Activated T-helper 2 cell treated with anti-CD3 and anti-CD28 coated beads, Interferon-gamma antibody, Interleukin-2, Interleukin-4, amounts not matched to agents 10 μg/mL and 5 μg/mL and 100 μg/mL, durations not matched to agents 14 hours and 24 hours and 36 hours (primary cell): ENCODE measurements around the gene DCTN5. TPM values are rescaled to one million over a fixed set of nuclear protein-coding genes. Genes with fewer than 3 reads are reported as not detected.

Experiments used
- DNase-seq: peaks from one replicate; pipeline ENCODE4 v3.0.0; 2021; ENCODE audit warnings: low spot score
- H3K27ac Mint-ChIP-seq: one replicate; pipeline ENCODE4 v1.8.0; 2021; ENCODE audit warnings: mixed read lengths
- H3K27me3 Mint-ChIP-seq: one replicate; pipeline ENCODE4 v1.8.0; 2021; ENCODE audit warnings: low read depth, mixed read lengths
- H3K36me3 Mint-ChIP-seq: one replicate; pipeline ENCODE4 v1.8.0; 2021; ENCODE audit warnings: low read depth, mixed read lengths
- H3K4me1 Mint-ChIP-seq: one replicate; pipeline ENCODE4 v1.8.0; 2021; ENCODE audit warnings: low read depth, mixed read lengths
- H3K4me3 Mint-ChIP-seq: one replicate; pipeline ENCODE4 v1.8.0; 2021; ENCODE audit warnings: low read depth, mild to moderate bottlenecking, moderate library complexity, mixed read lengths
- H3K9me3 Mint-ChIP-seq: one replicate; pipeline ENCODE4 v1.8.0; 2021; ENCODE audit warnings: mixed read lengths
- intact Hi-C: fragments of 100-400 bp; cut with micrococcal nuclease; formaldehyde crosslinking; loops from one replicate; pipeline ENCODE4 v1.15.1; 2023
- total RNA-seq: library from RNA; stranded (reverse); gene quantifications from 2 replicates; pipeline ENCODE4 v1.2.3, GENCODE V29; 2022

Gene DCTN5
- total RNA-seq, 1 donor from 2014 or later = 88.4 TPM

DNA sequence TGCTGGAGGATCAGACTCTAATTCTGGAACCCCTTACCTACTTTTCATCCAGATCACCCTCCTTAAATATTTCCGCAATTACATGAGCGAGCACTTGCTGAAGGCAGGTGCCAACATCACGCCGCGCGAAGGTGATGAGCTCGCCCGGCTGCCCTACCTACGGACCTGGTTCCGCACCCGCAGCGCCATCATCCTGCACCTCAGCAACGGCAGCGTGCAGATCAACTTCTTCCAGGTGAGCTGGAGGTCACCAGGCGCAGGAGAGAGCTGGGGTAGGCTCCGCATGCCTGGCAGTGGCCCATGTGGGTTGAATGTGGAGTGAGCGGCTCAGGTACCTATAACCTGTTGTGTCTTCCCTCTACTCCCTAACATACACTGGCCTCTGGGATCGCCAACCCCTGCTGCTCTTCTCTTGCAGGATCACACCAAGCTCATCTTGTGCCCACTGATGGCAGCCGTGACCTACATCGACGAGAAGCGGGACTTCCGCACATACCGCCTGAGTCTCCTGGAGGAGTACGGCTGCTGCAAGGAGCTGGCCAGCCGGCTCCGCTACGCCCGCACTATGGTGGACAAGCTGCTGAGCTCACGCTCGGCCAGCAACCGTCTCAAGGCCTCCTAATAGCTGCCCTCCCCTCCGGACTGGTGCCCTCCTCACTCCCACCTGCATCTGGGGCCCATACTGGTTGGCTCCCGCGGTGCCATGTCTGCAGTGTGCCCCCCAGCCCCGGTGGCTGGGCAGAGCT is 48.3 kb downstream of the DCTN5 start:
- Mint-ChIP-seq H3K4me1 (peaks cover 4% of the 10 kb centered on the region), H3K27ac (no peak overlapping the region), H3K27me3 (no peaks in the 10 kb centered on the region), H3K9me3 (no peaks in the 10 kb centered on the region), H3K36me3 (peaks cover 66% of the 10 kb centered on the region), H3K4me3 (no peak overlapping the region)
- no peak for DNase-seq
- intact Hi-C loops = no loop called here

DNA sequence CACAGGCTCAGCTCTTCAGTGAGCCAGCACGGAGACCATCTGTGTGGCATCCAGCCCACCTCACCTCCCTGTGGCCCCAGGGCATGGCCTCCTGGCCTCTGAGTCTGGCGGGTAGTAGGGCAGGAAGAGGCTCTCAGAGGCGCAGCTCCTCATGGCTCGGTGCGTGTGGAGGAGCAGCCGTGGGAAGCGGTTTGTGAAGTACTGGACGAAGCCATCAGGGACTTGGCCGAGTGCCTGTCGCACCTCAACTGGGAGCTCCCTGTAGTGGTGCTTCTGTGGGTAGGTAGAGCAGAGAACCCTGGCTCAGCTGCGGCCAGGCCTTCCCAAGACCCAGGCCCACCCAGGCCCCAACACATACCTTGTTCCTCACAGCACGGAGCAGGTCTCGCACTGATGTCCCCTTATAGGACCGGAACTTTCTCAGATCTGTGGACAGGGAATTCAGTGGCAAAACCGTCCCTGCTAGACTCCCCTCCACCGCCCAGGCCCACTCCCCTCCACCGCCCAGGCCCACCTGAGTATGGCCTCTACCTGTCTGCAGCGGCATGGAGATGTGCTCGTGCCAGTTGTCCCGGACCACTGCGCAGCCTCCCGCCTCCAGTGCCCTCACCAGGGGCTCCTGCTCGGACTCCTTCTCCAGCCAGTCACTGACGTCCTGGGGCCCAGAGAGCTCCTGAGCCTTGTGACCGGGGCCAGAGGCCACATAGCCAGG is 49.7 kb downstream of the DCTN5 start:
- intact Hi-C loops = no loop called here

DNA sequence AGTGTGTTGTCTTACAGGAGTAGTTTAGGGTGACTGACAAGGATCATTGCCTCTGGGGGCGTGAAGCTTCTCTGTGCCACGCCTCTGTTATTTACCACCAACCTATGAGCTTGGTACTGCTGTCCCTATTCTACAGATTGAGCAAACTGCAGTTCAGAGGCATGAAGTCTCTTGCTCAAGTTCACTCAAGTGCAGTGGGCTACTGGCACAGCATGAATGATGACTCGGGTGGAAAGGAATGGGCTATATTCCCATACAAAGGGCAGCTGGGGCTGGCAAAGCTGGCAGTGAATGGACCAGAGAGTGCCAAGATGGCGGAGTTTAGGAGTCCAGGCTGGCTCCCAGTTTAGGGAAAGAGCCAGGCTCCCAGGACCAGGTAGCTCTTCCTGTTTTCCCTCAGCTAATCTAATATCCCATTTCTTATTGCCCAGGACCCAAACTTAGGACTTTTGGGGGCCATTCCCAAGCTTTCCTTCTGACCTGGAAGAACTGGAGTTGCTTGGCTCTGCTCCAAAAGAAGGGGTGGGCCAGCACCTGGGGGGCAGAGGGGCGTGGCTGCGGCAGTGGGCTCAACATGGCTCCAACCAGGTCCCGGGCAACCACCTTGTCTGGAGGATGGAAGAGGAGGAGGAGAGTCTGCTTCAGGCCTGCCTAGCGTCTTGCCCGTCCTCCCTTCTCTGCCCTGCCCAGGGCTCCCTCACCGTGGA is 50.4 kb downstream of the DCTN5 start:
- Mint-ChIP-seq H3K4me1 (peaks cover 2% of the 10 kb centered on the region), H3K27ac (no peak overlapping the region), H3K36me3 (peaks cover 52% of the 10 kb centered on the region), H3K27me3 (no peaks in the 10 kb centered on the region), H3K4me3 (no peak overlapping the region), H3K9me3 (no peaks in the 10 kb centered on the region)
- no peak for DNase-seq
- intact Hi-C loops = no loop called here

More for the DNA sequence above, 49.7 kb downstream of the DCTN5 start:
- DNase-seq = no peak
- no peaks in the 10 kb centered on the region for H3K9me3 Mint-ChIP-seq
- H3K36me3 Mint-ChIP-seq = peaks cover 55% of the 10 kb centered on the region
- no peaks in the 10 kb centered on the region for H3K27me3 Mint-ChIP-seq
- H3K4me1 Mint-ChIP-seq = peaks cover 2% of the 10 kb centered on the region
- no peak overlapping the region for H3K4me3 Mint-ChIP-seq
- no peak overlapping the region for H3K27ac Mint-ChIP-seq

DNA sequence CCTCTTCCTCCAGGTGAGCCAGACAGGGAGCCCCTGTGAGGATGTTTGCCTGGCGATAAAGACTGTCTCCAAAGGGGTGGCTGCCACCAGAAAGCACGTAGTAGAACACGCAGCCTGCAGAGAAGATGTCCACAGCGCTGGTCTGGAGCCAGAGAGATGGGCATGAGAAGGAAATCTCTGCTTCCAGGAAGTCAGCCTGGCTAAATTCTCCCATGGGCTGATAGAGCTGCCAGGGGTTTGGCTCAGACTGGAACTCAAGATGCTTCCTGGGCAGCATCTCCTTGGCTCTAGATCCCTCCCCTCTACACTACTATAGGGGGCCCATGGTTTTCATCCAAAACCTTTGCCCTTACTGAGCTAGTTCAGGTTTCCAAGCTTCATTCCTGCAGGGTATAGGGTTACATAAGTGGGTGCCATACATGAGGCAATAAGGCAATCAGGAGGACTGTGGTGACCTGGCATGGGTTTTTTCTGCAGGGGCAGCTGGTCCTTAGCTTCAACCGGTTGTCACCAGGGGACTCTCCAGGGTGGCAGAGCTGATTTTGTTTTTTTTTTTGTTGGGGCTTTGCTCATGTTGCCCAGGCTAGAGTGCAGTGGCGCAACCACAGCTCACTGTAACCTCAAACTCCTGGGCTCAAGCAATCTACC is 51.0 kb downstream of the DCTN5 start:
- intact Hi-C loops = no loop called here
- no peak for DNase-seq
- H3K4me3 Mint-ChIP-seq = no peak overlapping the region
- H3K27me3 Mint-ChIP-seq = no peaks in the 10 kb centered on the region
- peaks cover 45% of the 10 kb centered on the region for H3K36me3 Mint-ChIP-seq
- H3K4me1 Mint-ChIP-seq = peaks cover 2% of the 10 kb centered on the region
- H3K9me3 Mint-ChIP-seq = no peaks in the 10 kb centered on the region
- H3K27ac Mint-ChIP-seq = no peak overlapping the region

DNA sequence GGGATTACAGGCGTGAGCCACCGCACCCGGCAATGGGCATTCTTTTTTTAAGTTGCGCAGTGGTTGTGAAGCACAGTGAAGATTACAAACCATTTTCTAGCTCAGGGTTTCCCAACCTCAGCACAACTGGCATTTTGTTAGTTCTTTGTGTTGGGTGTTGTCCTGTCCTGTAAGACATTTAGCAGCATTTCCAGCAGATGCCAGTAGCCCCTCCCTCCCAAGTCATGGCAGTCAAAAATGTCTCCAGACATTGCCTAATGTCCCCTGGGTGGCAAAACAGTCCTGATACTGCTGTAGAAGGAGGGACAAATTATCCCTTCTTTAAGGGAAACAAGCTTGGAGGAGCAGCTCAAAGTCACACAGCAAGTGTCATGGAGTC is 53.0 kb downstream of the DCTN5 start:
- no peak for DNase-seq
- no peaks in the 10 kb centered on the region for H3K9me3 Mint-ChIP-seq
- peaks cover 2% of the 10 kb centered on the region for H3K4me1 Mint-ChIP-seq
- intact Hi-C loops = no loop called here
- no peak overlapping the region for H3K4me3 Mint-ChIP-seq
- H3K27ac Mint-ChIP-seq = no peak overlapping the region
- no peaks in the 10 kb centered on the region for H3K27me3 Mint-ChIP-seq
- H3K36me3 Mint-ChIP-seq = peaks cover 25% of the 10 kb centered on the region

DNA sequence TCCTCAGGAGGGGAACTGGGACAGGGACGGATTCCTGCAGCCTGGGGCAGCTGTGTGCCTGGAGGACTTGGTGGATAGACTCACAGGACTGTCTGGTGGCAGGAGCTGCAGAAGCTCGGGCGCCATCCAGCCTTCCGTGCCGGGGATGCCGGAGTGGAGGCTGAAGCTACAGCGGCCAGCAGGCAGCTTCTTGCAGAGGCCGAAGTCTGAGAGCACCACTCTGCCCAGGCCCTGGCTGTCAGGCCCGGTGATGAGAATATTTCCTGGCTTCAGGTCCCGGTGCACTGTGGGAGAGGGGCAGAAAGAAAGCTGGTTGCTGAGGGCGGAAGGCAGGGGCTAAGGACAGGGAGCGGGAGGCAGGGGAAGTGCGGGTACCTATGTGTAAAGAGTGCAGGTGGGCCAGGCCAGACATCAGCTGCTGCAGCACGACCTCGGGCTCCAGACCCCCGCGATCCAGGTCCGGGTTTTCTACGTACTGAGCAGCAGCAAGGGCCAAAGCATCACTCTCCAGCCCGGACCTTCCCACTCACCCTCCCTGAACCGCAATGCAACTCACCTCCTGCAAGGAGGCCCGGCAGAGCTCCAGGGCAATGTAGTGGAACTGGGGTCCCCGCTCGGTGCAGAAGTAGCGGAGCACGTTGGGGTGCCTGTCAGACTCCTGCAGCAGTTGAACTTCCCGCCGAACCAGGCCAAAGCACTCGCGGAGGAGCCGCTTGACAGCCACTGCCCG is 53.5 kb downstream of the DCTN5 start:
- intact Hi-C loops = no loop called here
- Mint-ChIP-seq H3K27ac (no peak overlapping the region), H3K36me3 (peaks cover 20% of the 10 kb centered on the region), H3K4me3 (no peak overlapping the region), H3K9me3 (no peaks in the 10 kb centered on the region), H3K4me1 (peaks cover 2% of the 10 kb centered on the region), H3K27me3 (no peaks in the 10 kb centered on the region)
- no peak for DNase-seq

DNA sequence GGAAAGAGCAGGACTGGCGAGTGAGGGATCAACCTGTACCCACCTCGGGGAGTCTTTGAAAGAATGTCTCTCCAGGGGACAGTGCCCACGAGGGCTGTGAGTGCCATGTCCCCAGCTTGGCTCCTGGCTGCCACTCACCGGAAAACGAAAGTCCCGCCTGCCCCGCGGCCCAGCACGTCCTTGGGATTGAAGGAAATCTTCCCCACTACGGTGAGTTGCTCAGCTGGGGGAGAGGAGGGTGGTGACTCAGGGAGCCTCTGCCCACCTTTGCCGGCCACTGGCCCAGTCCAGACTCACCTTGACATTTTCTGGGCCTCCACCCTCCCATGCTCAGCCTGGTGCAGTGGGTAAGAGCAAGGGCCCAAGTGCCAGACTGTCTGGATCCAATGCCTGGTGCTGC is 54.5 kb downstream of the DCTN5 start:
- H3K4me3 Mint-ChIP-seq = no peak overlapping the region
- H3K27ac Mint-ChIP-seq = no peak overlapping the region
- no peak for DNase-seq
- H3K36me3 Mint-ChIP-seq = peaks cover 14% of the 10 kb centered on the region
- peaks cover 2% of the 10 kb centered on the region for H3K4me1 Mint-ChIP-seq
- no peaks in the 10 kb centered on the region for H3K27me3 Mint-ChIP-seq
- no peaks in the 10 kb centered on the region for H3K9me3 Mint-ChIP-seq
- intact Hi-C loops = no loop called here

DNA sequence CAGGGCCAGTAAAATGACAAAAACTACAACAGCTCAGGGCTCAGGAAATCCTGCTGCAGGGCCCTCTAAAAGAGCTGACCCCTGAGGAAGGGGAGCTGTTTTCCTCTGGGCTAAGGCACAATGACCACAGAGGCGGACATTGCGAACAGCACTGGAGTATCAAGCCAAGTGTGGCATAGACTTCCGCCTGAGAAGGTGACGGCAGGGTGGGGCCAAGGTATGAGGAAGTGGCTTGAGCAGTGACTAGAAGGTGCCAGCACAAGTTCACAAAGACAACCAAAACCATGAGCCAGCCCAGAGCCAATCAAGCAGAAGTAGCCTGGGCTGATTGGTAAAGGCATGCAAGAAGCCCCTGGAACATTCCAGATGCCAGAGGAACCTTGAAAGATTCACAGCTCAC is 57.8 kb downstream of the DCTN5 start:
- peaks cover 2% of the 10 kb centered on the region for H3K4me1 Mint-ChIP-seq
- H3K36me3 Mint-ChIP-seq = no peaks in the 10 kb centered on the region
- peaks cover 2% of the 10 kb centered on the region for H3K27me3 Mint-ChIP-seq
- intact Hi-C loops = no loop called here
- no peak overlapping the region for H3K4me3 Mint-ChIP-seq
- no peak for DNase-seq
- H3K27ac Mint-ChIP-seq = no peak overlapping the region
- peaks cover 13% of the 10 kb centered on the region for H3K9me3 Mint-ChIP-seq

DNA sequence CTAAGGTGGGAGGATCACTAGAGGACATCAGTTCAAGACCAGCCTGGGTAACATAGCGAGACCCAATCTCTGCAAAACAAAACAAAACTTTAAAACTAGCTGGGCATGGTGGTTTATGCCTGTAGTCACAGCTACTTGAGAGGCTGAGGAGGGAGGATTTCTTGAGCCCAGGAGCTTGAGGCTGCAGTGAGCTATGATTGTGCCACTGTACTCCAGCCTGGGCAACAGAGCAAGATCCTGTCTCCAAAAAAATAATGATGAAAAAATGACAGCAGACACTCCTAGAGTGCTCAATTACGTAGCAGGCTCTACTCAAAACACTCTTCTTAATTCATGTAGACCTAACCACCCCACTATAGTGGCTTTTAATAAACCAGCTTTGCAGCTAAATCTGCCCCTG is 58.8 kb downstream of the DCTN5 start:
- Mint-ChIP-seq H3K27me3 (peaks cover 2% of the 10 kb centered on the region), H3K9me3 (peaks cover 13% of the 10 kb centered on the region), H3K4me1 (no peaks in the 10 kb centered on the region), H3K4me3 (no peak overlapping the region), H3K27ac (no peak overlapping the region), H3K36me3 (no peaks in the 10 kb centered on the region)
- no peak for DNase-seq
- intact Hi-C loops = no loop called here

DNA sequence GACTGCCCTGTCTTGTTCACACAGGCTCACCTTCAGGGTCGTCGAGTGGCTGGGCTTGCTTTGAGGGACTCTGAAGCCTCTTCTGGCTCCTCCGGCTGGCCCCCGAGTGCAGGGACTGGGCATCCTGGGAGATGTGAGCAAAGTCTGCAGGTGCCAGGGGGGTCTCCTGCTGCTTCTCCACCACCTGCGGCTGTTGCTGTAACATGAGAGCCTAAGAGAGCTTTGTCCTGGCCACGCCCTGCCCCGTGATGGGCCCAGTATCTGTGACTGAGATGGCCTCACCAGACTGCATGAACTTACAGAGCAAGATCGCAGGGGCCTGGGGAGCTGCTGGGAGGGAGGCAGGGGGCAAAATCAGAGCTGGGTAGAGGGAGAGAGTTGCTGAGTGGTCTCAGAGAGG is 59.2 kb downstream of the DCTN5 start:
- Mint-ChIP-seq H3K36me3 (no peaks in the 10 kb centered on the region), H3K27me3 (peaks cover 2% of the 10 kb centered on the region), H3K27ac (no peak overlapping the region), H3K4me1 (no peaks in the 10 kb centered on the region), H3K9me3 (peaks cover 13% of the 10 kb centered on the region), H3K4me3 (no peak overlapping the region)
- intact Hi-C loops = no loop called here
- DNase-seq = no peak

DNA sequence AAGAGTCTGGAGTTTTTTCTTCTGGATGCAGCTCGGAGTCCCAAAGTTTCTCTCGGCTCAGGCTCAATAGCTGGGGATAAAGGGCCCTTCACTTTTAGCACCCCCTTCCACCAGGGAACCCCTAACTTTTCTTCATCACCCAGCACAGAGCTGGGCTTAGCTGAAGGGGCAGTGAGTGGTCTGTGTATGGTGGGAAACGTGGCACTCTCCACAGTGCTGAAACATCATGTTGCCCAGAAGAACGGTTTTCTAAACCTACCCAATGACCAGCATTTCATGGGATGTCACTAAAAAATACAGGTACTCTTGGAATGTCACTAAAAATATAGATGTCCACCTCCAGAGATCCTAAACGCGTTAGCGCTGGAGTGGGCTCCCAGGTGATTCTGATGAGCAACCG is 59.8 kb downstream of the DCTN5 start:
- DNase-seq = no peak
- Mint-ChIP-seq H3K36me3 (no peaks in the 10 kb centered on the region), H3K27me3 (peaks cover 2% of the 10 kb centered on the region), H3K27ac (no peak overlapping the region), H3K9me3 (peaks cover 13% of the 10 kb centered on the region), H3K4me3 (no peak overlapping the region), H3K4me1 (no peaks in the 10 kb centered on the region)
- intact Hi-C loops = no loop called here

DNA sequence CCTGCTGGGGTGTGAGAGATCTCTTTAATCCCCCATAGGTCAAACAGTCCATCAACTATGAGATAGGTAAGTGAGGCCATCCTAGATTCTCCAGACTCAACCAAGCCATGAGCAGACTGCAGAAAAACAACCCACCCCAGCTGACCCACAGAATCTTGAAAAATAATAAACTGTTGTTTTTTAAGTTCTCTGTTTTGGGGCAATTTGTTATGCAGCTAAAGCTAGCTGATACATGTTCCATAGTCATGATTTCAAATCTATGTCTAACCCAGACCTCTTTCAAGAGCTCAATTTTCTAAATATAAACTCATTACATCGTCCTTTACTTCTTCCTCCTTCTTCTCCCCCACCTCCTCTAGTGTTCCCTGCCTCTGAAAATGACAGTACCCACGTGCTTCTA is 61.7 kb downstream of the DCTN5 start:
- Mint-ChIP-seq H3K9me3 (peaks cover 13% of the 10 kb centered on the region), H3K27ac (no peak overlapping the region), H3K27me3 (peaks cover 2% of the 10 kb centered on the region), H3K4me1 (no peaks in the 10 kb centered on the region), H3K4me3 (no peak overlapping the region), H3K36me3 (no peaks in the 10 kb centered on the region)
- intact Hi-C loops = no loop called here
- no peak for DNase-seq
